H1 (cell line): ENCODE results near the gene MESD. TPM values are rescaled to one million over a fixed set of nuclear protein-coding genes. Genes with fewer than 3 reads are reported as not detected.

Experiments used
- CTCF ChIA-PET: fragments of 300-600 bp; sonication (Branson Sonifier 250); formaldehyde crosslinking; loops from one replicate; lab custom pipeline; 2021; ENCODE audit not compliant: partially characterized antibody; lab: Charles Lee
- POLR2A ChIA-PET: fragments of 300-600 bp; sonication (Branson Sonifier 250); formaldehyde crosslinking; loops from one replicate; lab custom pipeline; 2021; ENCODE audit warnings: inconsistent platforms; ENCODE audit not compliant: partially characterized antibody; lab: Charles Lee
- DNase-seq, 2 experiments: peaks; one replicate each; pipeline versions ENCODE4 v3.0.0 to v3.0.0-alpha.2; 2010 to 2022; ENCODE audit warnings: low spot score in 2 of 2, low read depth in 1 of 2, mixed read lengths in 1 of 2
- FAIRE-seq: peaks from 2 replicates; lab custom pipeline; 2011; peaks lifted over from hg19 to GRCh38; lab: Jason Lieb, UNC
- H2AFZ ChIP-seq: 2 replicates; pipeline ENCODE4 v1.8.1; 2012; ENCODE audit warnings: low read length, inconsistent platforms
- H2AK5ac ChIP-seq: 2 replicates; pipeline ENCODE4 v1.6.1; 2013; ENCODE audit warnings: low read depth, low read length
- H2BK120ac ChIP-seq: replicated peaks from 2 replicates; pipeline ENCODE3; 2013; ENCODE audit warnings: low read depth, low read length, inconsistent platforms
- H2BK12ac ChIP-seq: 2 replicates; pipeline ENCODE4 v1.6.1; 2013; ENCODE audit warnings: low read depth, low read length
- H2BK15ac ChIP-seq: 2 replicates; pipeline ENCODE4 v1.6.1; 2013; ENCODE audit warnings: low read length
- H2BK20ac ChIP-seq: 2 replicates; pipeline ENCODE4 v1.6.1; 2013; ENCODE audit warnings: low read length
- H2BK5ac ChIP-seq: 2 replicates; pipeline ENCODE4 v1.6.1; 2013; ENCODE audit warnings: low read depth, low read length
- H3K14ac ChIP-seq: 2 replicates; pipeline ENCODE4 v1.6.1; 2013; ENCODE audit warnings: inconsistent platforms; ENCODE audit not compliant: insufficient read length
- H3K18ac ChIP-seq: 2 replicates; pipeline ENCODE4 v1.6.1; 2013; ENCODE audit warnings: low read length; ENCODE audit errors: extremely low read depth
- H3K23ac ChIP-seq: 2 replicates; pipeline ENCODE4 v1.6.1; 2013; ENCODE audit warnings: inconsistent platforms; ENCODE audit not compliant: insufficient read length
- H3K23me2 ChIP-seq: 2 replicates; pipeline ENCODE4 v1.6.1; 2013; ENCODE audit warnings: low read depth, low read length
- H3K27ac ChIP-seq: 2 replicates; pipeline ENCODE4 v1.6.1; 2011; ENCODE audit warnings: low read depth, low read length, inconsistent platforms
- H3K27me3 ChIP-seq, 4 experiments: replicated peaks in 1 of 4; 1 replicate in 1 of 4; 2 replicates in 3 of 4; pipeline versions ENCODE4 v1.6.1 to v1.8.1; 2011 to 2013; ENCODE audit warnings: low read length in 3 of 4, mild to moderate bottlenecking in 3 of 4, inconsistent platforms in 2 of 4, mixed read lengths in 2 of 4, moderate library complexity in 1 of 4; ENCODE audit not compliant: control insufficient read depth in 3 of 4, insufficient read depth in 3 of 4; ENCODE audit errors: extremely low read depth in 1 of 4
- H3K36me3 ChIP-seq, 4 experiments: 2 replicates each; pipeline versions ENCODE4 v1.6.1 to v1.8.1; 2011 to 2013; ENCODE audit warnings: mild to moderate bottlenecking in 4 of 4, low read length in 3 of 4, moderate library complexity in 2 of 4, control low read depth in 1 of 4, inconsistent platforms in 1 of 4; ENCODE audit not compliant: insufficient read depth in 4 of 4, control insufficient read depth in 2 of 4
- H3K4ac ChIP-seq: replicated peaks from 2 replicates; pipeline ENCODE3; 2013; ENCODE audit warnings: low read length, low read depth, mixed read lengths, inconsistent platforms; ENCODE audit not compliant: insufficient read length
- H3K4me1 ChIP-seq, 4 experiments: replicated peaks in 1 of 4; 1 replicate in 1 of 4; 2 replicates in 3 of 4; pipeline versions ENCODE4 v1.6.1 to v1.8.1; 2011 to 2013; ENCODE audit warnings: low read length in 3 of 4, inconsistent platforms in 2 of 4, mixed read lengths in 1 of 4; ENCODE audit not compliant: insufficient read depth in 4 of 4, control insufficient read depth in 3 of 4
- H3K4me2 ChIP-seq, 2 experiments: 2 replicates each; pipeline versions ENCODE4 v1.6.1 to v1.8.1; 2011 to 2013; ENCODE audit warnings: low read depth in 2 of 2, low read length in 2 of 2, control low read depth in 1 of 2, inconsistent platforms in 1 of 2, mild to moderate bottlenecking in 1 of 2; ENCODE audit not compliant: insufficient read depth in 1 of 2
- H3K4me3 ChIP-seq, 4 experiments: fragments of 200-600, 300-600 bp in 1 of 4; sonication (generic), shearing (Covaris generic), sonication (Bioruptor Twin) in 1 of 4; 2 replicates each; pipeline versions ENCODE4 v1.5.1 to v1.8.1; 2011 to 2016; ENCODE audit warnings: low read length in 4 of 4, low read depth in 3 of 4, control low read depth in 2 of 4, inconsistent platforms in 2 of 4, mild to moderate bottlenecking in 2 of 4, mixed read lengths in 1 of 4, moderate library complexity in 1 of 4; ENCODE audit not compliant: insufficient read depth in 2 of 4; ENCODE audit errors: extremely low read depth in 1 of 4
- H3K56ac ChIP-seq: replicated peaks from 2 replicates; pipeline ENCODE3; 2013; ENCODE audit warnings: low read depth, mild to moderate bottlenecking, mixed read lengths, low read length, inconsistent platforms; ENCODE audit not compliant: insufficient read length
- H3K79me1 ChIP-seq: 2 replicates; pipeline ENCODE4 v1.6.1; 2013; ENCODE audit warnings: low read depth, low read length, control low read depth
- H3K79me2 ChIP-seq, 2 experiments: 2 replicates each; pipeline versions ENCODE4 v1.6.1 to v1.8.1; 2012 to 2013; ENCODE audit warnings: low read length in 2 of 2, mild to moderate bottlenecking in 2 of 2, inconsistent platforms in 1 of 2; ENCODE audit not compliant: insufficient read depth in 2 of 2, control insufficient read depth in 1 of 2
- H3K9ac ChIP-seq, 4 experiments: replicated peaks in 1 of 4; 1 replicate in 1 of 4; 2 replicates in 3 of 4; pipeline versions ENCODE4 v1.6.1 to v1.8.1; 2011 to 2013; ENCODE audit warnings: low read depth in 3 of 4, low read length in 3 of 4, control low read depth in 2 of 4, mild to moderate bottlenecking in 2 of 4, moderate library complexity in 2 of 4, inconsistent platforms in 1 of 4; ENCODE audit errors: extremely low read depth in 1 of 4
- H3K9me3 ChIP-seq, 2 experiments: 2 replicates each; pipeline versions ENCODE4 v1.6.1 to v1.8.1; 2012 to 2013; ENCODE audit warnings: mild to moderate bottlenecking in 2 of 2, moderate library complexity in 2 of 2, control low read depth in 1 of 2, inconsistent platforms in 1 of 2, low read depth in 1 of 2, low read length in 1 of 2, mixed read lengths in 1 of 2; ENCODE audit not compliant: insufficient read depth in 2 of 2
- H4K20me1 ChIP-seq, 2 experiments: replicated peaks in 1 of 2; 2 replicates each; pipeline versions ENCODE3 to v1.8.1; 2011 to 2013; ENCODE audit warnings: inconsistent platforms in 2 of 2, low read length in 2 of 2, mild to moderate bottlenecking in 1 of 2; ENCODE audit not compliant: insufficient read depth in 2 of 2, control insufficient read depth in 1 of 2
- H4K5ac ChIP-seq: 2 replicates; pipeline ENCODE4 v1.6.1; 2013; ENCODE audit warnings: low read length, low read depth, mixed read lengths, inconsistent platforms; ENCODE audit not compliant: insufficient read length
- H4K8ac ChIP-seq: 2 replicates; pipeline ENCODE4 v1.8.0; 2013; ENCODE audit warnings: mild to moderate bottlenecking, moderate library complexity, low read length, inconsistent platforms; ENCODE audit not compliant: insufficient read depth; ENCODE audit errors: extremely low read depth
- H4K91ac ChIP-seq: replicated peaks from 2 replicates; pipeline ENCODE3; 2013; ENCODE audit warnings: low read length, mixed read lengths, inconsistent platforms; ENCODE audit not compliant: insufficient read length
- WGBS, 2 experiments: shearing (Covaris generic) in 1 of 2; methylation state at CpG; one replicate each; pipeline versions ENCODE4 v1.1.6 to v1.1.7; 2013 to 2015; ENCODE audit warnings: low lambda C conversion rate in 2 of 2, mixed read lengths in 2 of 2, inconsistent platforms in 1 of 2, low coverage in 1 of 2, missing lambda C conversion rate in 1 of 2; ENCODE audit not compliant: insufficient replicate concordance in 2 of 2, insufficient coverage in 1 of 2, insufficient read length in 1 of 2; ENCODE audit errors: extremely low coverage in 1 of 2, missing lambda C conversion rate in 1 of 2; 5-methylcytosine and 5-hydroxymethylcytosine counted together
- polyA plus RNA-seq, 7 experiments: library from polyadenylated mRNA; depleted of rRNA in 3 of 7; stranded (reverse) in 5 of 7; unstranded in 2 of 7; fragments of >200 nt in 5 of 7; fragments of 200-250 nt in 2 of 7; gene quantifications; 1 replicate in 5 of 7; 2 replicates in 1 of 7; 4 replicates in 1 of 7; pipeline versions ENCODE4 v1.2.1 to v1.2.3, GENCODE V29; 2011 to 2013; ENCODE audit warnings: missing spikeins in 2 of 7, mixed read lengths in 2 of 7
- total RNA-seq: library from RNA; stranded (reverse); fragmentation: NEBNext Ultra II Directional; extraction: Animal tissue kit (Norgen Biotek cat#: 25700); gene quantifications from 2 replicates; pipeline ENCODE4 v1.2.1, GENCODE V29; 2021
- TF ChIP-seq, protein P1 (sequence below): IDR thresholded peaks from 2 replicates; pipeline ENCODE4 v1.6.1; 2011; ENCODE audit warnings: low read length, improper control_type of control experiment

MESD gene
- total and polyA plus RNA-seq, 2 of the 8 experiments (the other 6 are each of a cell fraction or from before 2014, with no cell fraction given) = 11.0 to 28.3 TPM

DNA sequence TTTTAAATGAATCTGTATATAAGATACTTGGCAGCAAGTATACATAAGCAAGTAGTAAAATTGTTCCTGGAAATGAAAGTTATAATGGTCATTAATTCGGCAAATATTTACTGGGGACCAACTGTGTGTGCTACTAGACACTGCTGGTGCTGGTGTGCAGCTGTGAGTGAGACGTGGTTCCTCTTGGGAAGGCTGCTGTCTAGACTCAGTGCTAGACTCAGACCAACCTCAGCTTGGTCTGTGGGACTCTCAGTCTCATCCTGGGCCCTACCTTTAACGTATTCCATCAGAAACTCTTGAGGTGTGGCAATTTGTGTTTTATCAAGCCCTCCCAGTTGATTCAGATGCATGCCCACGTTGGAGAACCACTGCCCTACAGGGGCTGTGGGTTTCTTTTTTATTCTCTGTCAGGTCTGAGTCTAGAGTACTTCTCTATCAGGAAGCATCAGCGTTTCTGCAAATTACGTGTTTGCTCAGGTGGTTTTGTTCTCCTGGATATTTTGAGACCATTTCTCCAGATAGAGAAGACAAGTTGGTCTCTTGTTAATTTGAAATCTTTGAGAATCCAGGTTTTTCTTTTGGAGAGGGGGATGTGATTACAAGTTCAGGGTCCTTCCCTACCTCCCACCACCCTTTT, 17.9 kb upstream of the MESD start:
- Histone ChIP-seq H3K23me2 (peaks cover 3% of the 10 kb centered on the region; the same call in 1 of the 2 replicates), H3K36me3 (no peaks in the 10 kb centered on the region; a peak in 1 of 8 replicates), H4K5ac (no peak overlapping the region), H2BK20ac (no peak overlapping the region), H3K18ac (no peak overlapping the region), H3K14ac (no peak overlapping the region), H3K4me1 (peaks cover 0 to 5% (median 3%) of the 10 kb centered on the region in 4 experiments; a peak in 4 of 7 replicates), H3K9ac (no peak overlapping the region), H3K9me3 (no peaks in the 10 kb centered on the region; a peak in 1 of 4 replicates), H3K79me1 (peaks cover 2% of the 10 kb centered on the region; the same call in 1 of the 2 replicates), H4K91ac (no peak overlapping the region), H3K4ac (no peak overlapping the region), H2BK12ac (no peak overlapping the region), H3K27ac (no peak overlapping the region), H3K23ac (no peak overlapping the region), H3K4me2 (no peak overlapping the region), H2BK5ac (no peak overlapping the region), H2AFZ (no peak overlapping the region), H2AK5ac (no peak overlapping the region), H3K56ac (no peak overlapping the region), H2BK120ac (no peak overlapping the region), H4K8ac (no peak overlapping the region), H3K4me3 (no peak overlapping the region), H3K27me3 (peaks cover 0 to 5% (median 5%) of the 10 kb centered on the region in 4 experiments; a peak in 5 of 7 replicates), H4K20me1 (peaks cover 2 to 8% of the 10 kb centered on the region in 2 experiments), H2BK15ac (no peak overlapping the region), H3K79me2 (no peaks in the 10 kb centered on the region)
- FAIRE-seq (no peak), DNase-seq (no peak)
- TF ChIP-seq, protein P1, sequence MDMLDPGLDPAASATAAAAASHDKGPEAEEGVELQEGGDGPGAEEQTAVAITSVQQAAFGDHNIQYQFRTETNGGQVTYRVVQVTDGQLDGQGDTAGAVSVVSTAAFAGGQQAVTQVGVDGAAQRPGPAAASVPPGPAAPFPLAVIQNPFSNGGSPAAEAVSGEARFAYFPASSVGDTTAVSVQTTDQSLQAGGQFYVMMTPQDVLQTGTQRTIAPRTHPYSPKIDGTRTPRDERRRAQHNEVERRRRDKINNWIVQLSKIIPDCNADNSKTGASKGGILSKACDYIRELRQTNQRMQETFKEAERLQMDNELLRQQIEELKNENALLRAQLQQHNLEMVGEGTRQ = no peak
- ChIA-PET POLR2A (interaction anchor here (0.5 kb wide), 1 partner anchor 15 kb away, joined by 3 read pairs; no protein-coding TSS in a partner anchor), CTCF (interaction anchor here (0.8 kb wide), 1 partner anchor 259 kb away, joined by 3 read pairs; no protein-coding TSS in a partner anchor)
- 82% methylated on average over 6 of the region's 6 CpGs; no CpG with 5 or more reads in 1 of the 2 experiments for WGBS, 2 experiments
